Caco-2 (cell line): ENCODE data around the gene BCL7B. TPM values are rescaled to one million over a fixed set of nuclear protein-coding genes. Genes with fewer than 3 reads are reported as not detected.
A peak's percentile ranks its signal among the peaks of the same experiment; 100 is the strongest.
"Not testable (repeated sequence)": the region's sequence is repeated elsewhere in the genome, so short reads cannot be mapped to it uniquely, and the experiment has no call there.

Experiments
- BruUV-seq: library from RNA; stranded (reverse); fragments of 400-500 nt; replicated peaks from 2 replicates; lab custom pipeline; 2021; lab: Mats Ljungman, UMichigan
- CTCF ChIA-PET: fragments of 300-600 bp; sonication (Branson Sonifier 250); formaldehyde crosslinking; loops from one replicate; lab custom pipeline; 2022; ENCODE audit warnings: antibody characterized with exemption; lab: Charles Lee
- POLR2A ChIA-PET: fragments of 300-600 bp; sonication (Branson Sonifier 250); formaldehyde crosslinking; loops from one replicate; lab custom pipeline; 2022; ENCODE audit warnings: antibody characterized with exemption; lab: Charles Lee
- DNase-seq, 2 experiments: peaks; one replicate each; pipeline versions ENCODE4 v3.0.0 to v3.0.0-alpha.2; 2020 to 2022
- H3K27me3 ChIP-seq: replicated peaks from 2 replicates; pipeline ENCODE4 v1.6.0; 2011; ENCODE audit warnings: low read length; ENCODE audit not compliant: control insufficient read depth, insufficient read depth
- H3K36me3 ChIP-seq: 2 replicates; pipeline ENCODE4 v1.5.1; 2011; ENCODE audit warnings: low read length; ENCODE audit not compliant: control insufficient read depth, insufficient read depth
- H3K4me1 ChIP-seq: fragments of 250-450 bp; sonication (Bioruptor Pico); 2 replicates; pipeline ENCODE4 v1.5.1; 2020; ENCODE audit warnings: mild to moderate bottlenecking
- H3K4me3 ChIP-seq: 2 replicates; pipeline ENCODE4 v1.5.1; 2011; ENCODE audit warnings: low read depth, mild to moderate bottlenecking, control low read depth, low read length
- H3K9me3 ChIP-seq: fragments of 250-450 bp; sonication (Bioruptor Pico); 2 replicates; pipeline ENCODE4 v1.5.1; 2020; ENCODE audit warnings: mild to moderate bottlenecking, moderate library complexity
- H3K27ac Mint-ChIP-seq: one replicate; pipeline ENCODE4 v1.8.0; 2022; ENCODE audit warnings: mixed read lengths; ENCODE audit not compliant: unreplicated experiment
- H3K27me3 Mint-ChIP-seq: one replicate; pipeline ENCODE4 v1.8.0; 2022; ENCODE audit warnings: mixed read lengths; ENCODE audit not compliant: insufficient read depth, unreplicated experiment
- H3K36me3 Mint-ChIP-seq: one replicate; pipeline ENCODE4 v1.8.0; 2022; ENCODE audit warnings: mild to moderate bottlenecking, mixed read lengths; ENCODE audit not compliant: insufficient read depth, unreplicated experiment
- H3K4me1 Mint-ChIP-seq: one replicate; pipeline ENCODE4 v1.8.0; 2022; ENCODE audit warnings: low read depth, mixed read lengths; ENCODE audit not compliant: unreplicated experiment
- H3K4me3 Mint-ChIP-seq: one replicate; pipeline ENCODE4 v1.8.0; 2022; ENCODE audit warnings: mild to moderate bottlenecking, moderate library complexity, mixed read lengths; ENCODE audit not compliant: unreplicated experiment
- H3K9me3 Mint-ChIP-seq: one replicate; pipeline ENCODE4 v1.8.0; 2022; ENCODE audit warnings: mixed read lengths; ENCODE audit not compliant: unreplicated experiment
- CTCF ChIP-seq, 2 experiments: fragments of 200-600 bp in 1 of 2; IDR thresholded peaks; 1 replicate in 1 of 2; 2 replicates in 1 of 2; pipeline versions ENCODE4 v1.5.1 to v1.8.0; 2011 to 2022; ENCODE audit warnings: antibody characterized with exemption in 1 of 2, control low read depth in 1 of 2, inconsistent platforms in 1 of 2, low read depth in 1 of 2, low read length in 1 of 2, mild to moderate bottlenecking in 1 of 2, moderate library complexity in 1 of 2; ENCODE audit not compliant: insufficient read depth in 1 of 2, severe bottlenecking in 1 of 2, unreplicated experiment in 1 of 2
- intact Hi-C: fragments of 100-400 bp; cut with micrococcal nuclease; formaldehyde crosslinking; loops from one replicate; pipeline ENCODE4 v1.10.0; 2022; ENCODE audit not compliant: unreplicated experiment
- total RNA-seq: library from RNA; stranded (reverse); gene quantifications from 2 replicates; pipeline ENCODE4 v1.2.3, GENCODE V29; 2022

The BCL7B gene
- total RNA-seq, 1 experiment from 2014 or later: 74.6 TPM

DNA sequence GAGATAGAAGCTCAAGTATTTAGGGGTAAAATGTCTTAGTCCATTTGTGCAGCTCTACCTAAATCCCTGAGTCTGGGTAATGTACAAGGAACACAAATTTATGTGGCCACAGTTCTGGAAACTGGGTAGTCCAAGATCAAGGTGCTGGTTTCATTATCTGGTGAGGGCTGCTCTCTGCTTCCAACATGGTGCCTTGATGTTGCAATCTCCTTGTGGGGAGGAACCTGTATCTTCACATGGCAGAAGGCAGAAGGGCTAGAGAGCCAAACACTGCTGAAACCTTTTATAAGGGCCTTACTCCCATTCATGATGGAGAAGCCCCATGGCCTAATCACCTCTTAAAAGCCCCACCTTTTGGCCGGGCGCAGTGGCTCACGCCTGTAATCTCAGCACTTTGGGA is 26.7 kb downstream of the BCL7B start:
- Mint-ChIP-seq H3K27ac (no peak overlapping the region), H3K9me3 (no peaks in the 10 kb centered on the region), H3K4me3 (no peak overlapping the region), H3K27me3 (no peaks in the 10 kb centered on the region), H3K36me3 (peaks cover 9% of the 10 kb centered on the region), H3K4me1 (no peaks in the 10 kb centered on the region)
- TF ChIP-seq CTCF (IDR thresholded peaks at IDR 0.05; ENCODE audit: insufficient read depth in 1 of 2, low read depth in 1 of 2, low read length in 1 of 2, severe bottlenecking in 1 of 2, unreplicated experiment in 1 of 2): no peak
- ChIA-PET CTCF (no interaction called here), POLR2A (interaction anchor here (0.7 kb wide), 1 partner anchor 25 kb away, joined by 3 read pairs; no protein-coding TSS in a partner anchor)
- no peaks in the 10 kb centered on the region for H3K9me3 ChIP-seq
- no peaks in the 10 kb centered on the region for H3K27me3 ChIP-seq
- DNase-seq: no peak
- intact Hi-C loops: no loop called here
- no peaks in the 10 kb centered on the region for H3K36me3 ChIP-seq
- H3K4me3 ChIP-seq: no peak overlapping the region
- no TSS peak for BruUV-seq
- no peaks in the 10 kb centered on the region for H3K4me1 ChIP-seq

DNA sequence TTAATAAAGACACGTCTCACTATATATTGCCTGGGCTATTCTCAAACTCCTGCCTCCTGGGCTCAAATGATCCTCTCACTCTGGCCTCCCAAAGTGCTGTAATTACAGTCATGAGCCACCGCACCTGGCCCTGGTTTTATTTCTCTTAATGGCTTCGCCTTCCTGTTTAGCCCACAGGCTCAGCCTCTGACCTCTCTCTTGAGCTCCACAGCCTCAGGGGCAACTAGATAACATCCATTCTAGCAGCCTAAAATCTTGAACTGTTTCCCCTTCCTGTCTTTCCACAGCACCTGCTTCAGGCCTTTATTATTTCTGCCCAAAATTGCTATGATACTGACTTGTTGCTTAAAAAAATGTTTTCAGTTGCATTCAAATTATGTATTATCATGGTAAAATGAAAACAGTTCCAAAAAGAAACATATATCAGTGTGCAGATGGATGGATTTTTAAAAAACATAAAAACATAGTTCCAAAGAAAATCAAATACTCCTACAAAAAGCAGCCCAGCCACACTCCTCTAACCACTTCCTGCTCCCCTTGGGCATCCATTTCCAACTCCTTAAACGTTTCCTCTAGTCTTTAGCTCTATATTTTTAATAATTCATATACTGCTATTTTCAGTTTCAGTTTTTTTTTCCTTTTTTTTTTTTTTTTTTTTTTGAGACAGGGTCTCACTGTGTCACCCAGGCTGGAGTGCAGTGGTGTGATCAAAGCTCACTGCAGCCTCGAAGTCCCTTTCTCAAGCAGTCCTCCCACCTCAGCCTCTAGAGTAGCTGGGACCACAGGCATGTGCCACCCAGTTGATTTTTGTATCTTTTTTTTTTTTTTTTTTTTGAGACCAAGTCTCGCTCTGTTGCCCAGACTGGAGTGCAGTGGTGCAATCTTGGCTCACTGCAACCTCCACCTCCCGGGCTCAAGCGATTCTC is 30.3 kb downstream of the BCL7B start:
- no peak overlapping the region for H3K4me3 Mint-ChIP-seq

GRCh38 chr7:73526158-73526494 is 31.4 kb downstream of the BCL7B start:
- H3K27ac Mint-ChIP-seq: not testable (repeated sequence)

More for the DNA sequence above, 30.3 kb downstream of the BCL7B start:
- ChIA-PET CTCF (interaction anchor here (0.6 kb wide), 1 partner anchor 169 kb away, joined by 3 read pairs; no protein-coding TSS in a partner anchor), POLR2A (interaction anchor here (0.6 kb wide), 1 partner anchor 306 kb away, joined by 14 read pairs; no protein-coding TSS in a partner anchor)
- TF ChIP-seq CTCF (IDR thresholded peaks at IDR 0.05; ENCODE audit: insufficient read depth in 1 of 2, low read depth in 1 of 2, low read length in 1 of 2, severe bottlenecking in 1 of 2, unreplicated experiment in 1 of 2): no peak
- H3K4me1 ChIP-seq: no peaks in the 10 kb centered on the region
- Mint-ChIP-seq H3K36me3 (peaks cover 5% of the 10 kb centered on the region), H3K27ac (no peak overlapping the region), H3K4me1 (peaks cover 6% of the 10 kb centered on the region), H3K9me3 (no peaks in the 10 kb centered on the region), H3K27me3 (no peaks in the 10 kb centered on the region)
- H3K9me3 ChIP-seq: no peaks in the 10 kb centered on the region
- intact Hi-C loops: no loop called here
- BruUV-seq: no TSS peak
- H3K27me3 ChIP-seq: no peaks in the 10 kb centered on the region
- no peaks in the 10 kb centered on the region for H3K36me3 ChIP-seq
- H3K4me3 ChIP-seq: no peak overlapping the region
- peak; percentile 13 to 49 for DNase-seq

More at GRCh38 chr7:73526158-73526494, 31.4 kb downstream of the BCL7B start:
- DNase-seq, H3K4me1 ChIP-seq, H3K36me3 ChIP-seq, H3K4me1 Mint-ChIP-seq, CTCF ChIA-PET, H3K4me3 ChIP-seq, BruUV-seq, H3K27me3 ChIP-seq, H3K27me3 Mint-ChIP-seq, H3K4me3 Mint-ChIP-seq, H3K9me3 ChIP-seq, POLR2A ChIA-PET, intact Hi-C loops, H3K9me3 Mint-ChIP-seq: not testable (repeated sequence)
- H3K36me3 Mint-ChIP-seq: peaks cover 11% of the 10 kb centered on the region
